T-helper 2 cell treated with Interferon-gamma antibody and Interleukin-4, amounts not matched to agents 100 ng/mL and 5 ng/mL, for 36 hours (primary cell): ENCODE results near the gene CES5A. TPM values are rescaled to one million over a fixed set of nuclear protein-coding genes. Genes with fewer than 3 reads are reported as not detected.
"Not testable (repeated sequence)": the region's sequence is repeated elsewhere in the genome, so short reads cannot be mapped to it uniquely, and the experiment has no call there.

Experiments used
- intact Hi-C: fragments of 100-400 bp; cut with micrococcal nuclease; formaldehyde crosslinking; loops from one replicate; pipeline ENCODE4 v1.15.1; 2023
- total RNA-seq: library from RNA; stranded (reverse); gene quantifications from 2 replicates; pipeline ENCODE4 v1.2.3, GENCODE V29; 2022

Gene CES5A, protein sequence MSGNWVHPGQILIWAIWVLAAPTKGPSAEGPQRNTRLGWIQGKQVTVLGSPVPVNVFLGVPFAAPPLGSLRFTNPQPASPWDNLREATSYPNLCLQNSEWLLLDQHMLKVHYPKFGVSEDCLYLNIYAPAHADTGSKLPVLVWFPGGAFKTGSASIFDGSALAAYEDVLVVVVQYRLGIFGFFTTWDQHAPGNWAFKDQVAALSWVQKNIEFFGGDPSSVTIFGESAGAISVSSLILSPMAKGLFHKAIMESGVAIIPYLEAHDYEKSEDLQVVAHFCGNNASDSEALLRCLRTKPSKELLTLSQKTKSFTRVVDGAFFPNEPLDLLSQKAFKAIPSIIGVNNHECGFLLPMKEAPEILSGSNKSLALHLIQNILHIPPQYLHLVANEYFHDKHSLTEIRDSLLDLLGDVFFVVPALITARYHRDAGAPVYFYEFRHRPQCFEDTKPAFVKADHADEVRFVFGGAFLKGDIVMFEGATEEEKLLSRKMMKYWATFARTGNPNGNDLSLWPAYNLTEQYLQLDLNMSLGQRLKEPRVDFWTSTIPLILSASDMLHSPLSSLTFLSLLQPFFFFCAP
- total RNA-seq, result not detected in 2 replicates

DNA sequence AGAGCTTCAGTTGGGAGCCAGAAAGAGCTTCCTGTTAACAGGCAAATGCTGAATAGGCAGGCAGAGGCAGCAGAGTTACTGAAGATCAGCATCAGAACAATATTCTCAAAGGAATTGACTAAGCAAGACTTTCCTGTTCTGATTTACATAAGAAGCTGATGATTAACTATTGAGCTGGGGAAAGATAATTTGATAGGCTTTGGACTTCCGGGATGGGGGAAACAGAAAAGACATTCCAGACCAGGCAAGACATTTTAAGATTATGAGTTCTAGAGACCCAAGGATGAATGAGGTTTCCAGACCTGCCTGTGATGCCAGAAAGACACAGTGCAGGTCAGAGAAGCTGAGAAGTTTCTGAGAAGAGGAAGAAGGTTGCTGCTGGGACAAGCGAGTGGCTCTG is at the start of gene CES5A:
TSS of gene CES5A (minus strand) at position 101 of the 400 bp plus-strand sequence. CDS start 152 bp downstream, outside the sequence.
- intact Hi-C loops, result no loop called here

DNA sequence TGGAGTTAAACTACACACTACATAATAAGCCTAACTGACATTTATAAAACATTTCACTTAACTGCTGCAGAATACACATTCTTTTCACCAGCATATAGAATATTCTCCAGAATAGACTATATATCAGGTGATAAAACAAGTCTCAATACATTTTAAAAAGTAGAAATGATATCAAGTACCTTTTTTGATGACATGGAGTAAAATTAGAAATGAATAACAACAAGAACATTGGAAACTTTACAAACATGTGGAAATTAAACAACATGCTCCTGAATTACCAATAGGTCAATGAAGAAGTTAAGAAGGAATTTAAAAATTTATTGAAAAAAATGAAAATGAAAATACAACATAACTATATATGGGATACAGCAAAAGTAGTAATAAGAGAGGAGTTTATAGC is 47.5 kb upstream of the CES5A start:
- intact Hi-C loops, result no loop called here

DNA sequence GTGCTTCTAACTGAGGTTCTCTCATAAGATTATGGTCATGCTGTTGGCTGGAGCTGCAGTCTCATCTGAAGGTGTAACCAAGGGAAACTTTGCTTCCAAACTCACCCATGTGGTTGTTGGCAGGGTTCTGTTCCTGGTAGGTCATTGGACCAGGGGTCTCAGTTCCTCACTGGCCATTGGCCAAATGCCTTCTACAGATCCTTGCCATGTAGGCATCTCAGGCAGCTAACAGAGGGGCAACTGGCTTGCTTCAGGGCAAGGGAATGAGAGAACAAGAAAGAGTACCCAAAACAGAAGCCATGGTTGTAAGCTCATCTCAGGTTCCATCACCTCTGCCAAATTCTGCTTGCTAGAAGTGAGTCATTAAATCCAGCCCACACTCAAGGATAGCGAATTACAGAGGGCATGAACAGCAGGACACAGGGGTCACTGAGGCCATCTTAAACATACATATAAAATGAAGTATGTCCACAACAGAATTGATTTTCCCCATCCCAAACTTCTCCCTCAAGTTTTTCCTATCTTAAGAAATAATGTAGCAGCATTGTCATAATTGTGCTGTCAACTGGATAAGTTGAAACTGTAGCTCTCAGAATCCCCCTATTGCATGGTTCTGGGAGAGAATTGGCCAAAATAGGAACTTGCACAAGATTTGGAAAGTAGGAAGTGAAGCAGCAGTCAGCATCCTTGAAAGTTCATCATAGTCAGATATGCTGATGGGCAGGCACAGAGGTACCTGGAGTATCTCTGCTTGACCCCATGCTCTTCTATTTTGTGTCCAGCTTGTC is 42.4 kb upstream of the CES5A start:
- intact Hi-C loops, result no loop called here

DNA sequence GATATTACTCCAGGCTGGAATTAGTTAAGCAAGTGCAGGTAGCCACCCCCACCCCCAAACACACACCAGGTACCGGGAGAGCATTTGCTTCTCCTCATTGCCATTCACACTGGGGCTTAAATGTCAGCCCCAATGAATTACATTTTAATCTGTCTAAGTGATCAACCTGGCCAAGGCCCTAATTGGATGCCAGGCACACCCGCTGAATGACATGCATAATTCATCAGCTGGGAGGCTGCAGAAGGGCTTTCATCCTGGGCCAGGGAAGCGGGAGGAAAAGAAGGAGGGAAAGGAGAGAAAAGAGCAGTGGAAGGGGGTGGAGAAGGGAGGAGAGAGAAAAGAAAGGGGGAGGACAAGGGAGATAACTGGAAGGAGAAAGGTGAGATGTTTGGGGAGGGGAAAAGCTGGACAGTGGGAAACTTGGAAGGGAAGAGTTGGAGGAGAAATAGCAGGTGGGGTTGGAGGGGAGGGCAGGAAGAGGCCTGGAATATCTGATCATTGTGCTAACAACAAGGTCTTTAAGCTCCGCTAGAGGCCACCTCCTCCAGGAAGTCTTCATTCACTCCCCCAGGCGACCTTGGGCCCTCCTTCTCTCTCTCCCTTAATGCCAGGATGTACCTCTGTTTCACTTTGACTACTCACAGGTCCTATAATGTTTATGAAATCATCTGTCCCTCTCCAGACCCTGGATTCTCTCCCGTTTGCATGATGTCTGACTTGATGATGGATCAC is 40.1 kb upstream of the CES5A start:
- intact Hi-C loops, result no loop called here

DNA sequence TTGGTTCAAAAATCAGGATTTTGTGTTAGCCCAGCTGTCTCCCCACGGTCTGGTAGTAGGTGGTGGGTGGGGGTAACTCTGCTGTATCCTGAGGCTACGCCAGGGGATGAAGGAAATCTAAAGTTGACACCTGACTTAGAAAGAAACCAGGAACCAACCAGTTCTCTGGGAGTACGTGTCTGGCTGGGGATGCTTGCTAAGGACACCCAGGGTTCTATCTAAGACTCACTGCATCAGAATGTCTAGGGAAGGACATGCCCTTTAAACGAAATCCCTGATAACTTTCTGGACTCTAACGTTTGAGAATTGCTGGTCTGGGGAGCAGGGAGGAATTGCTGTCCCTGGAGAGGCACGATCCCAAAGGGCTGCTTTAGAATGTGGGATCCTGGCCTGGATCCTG is 39.2 kb upstream of the CES5A start:
- intact Hi-C loops, result no loop called here

DNA sequence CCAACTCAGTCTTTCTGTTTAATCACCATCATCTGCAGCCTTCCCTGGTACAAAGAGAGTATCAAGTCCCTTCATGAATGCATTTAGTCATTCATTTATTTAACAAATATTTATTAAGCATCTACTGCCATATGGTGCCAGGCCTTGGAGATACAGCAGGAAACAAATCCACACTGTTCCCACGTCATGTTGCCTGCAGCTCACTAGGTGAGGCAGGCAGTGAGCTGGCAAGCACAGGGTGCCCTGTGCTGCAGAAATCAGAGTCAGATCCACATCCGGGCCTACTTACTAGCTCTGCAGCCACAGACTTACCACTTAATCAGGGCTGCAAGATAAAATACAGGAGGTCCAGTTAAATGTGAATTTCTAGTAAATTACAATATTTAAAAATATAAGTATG is 38.5 kb upstream of the CES5A start:
- intact Hi-C loops, result no loop called here

DNA sequence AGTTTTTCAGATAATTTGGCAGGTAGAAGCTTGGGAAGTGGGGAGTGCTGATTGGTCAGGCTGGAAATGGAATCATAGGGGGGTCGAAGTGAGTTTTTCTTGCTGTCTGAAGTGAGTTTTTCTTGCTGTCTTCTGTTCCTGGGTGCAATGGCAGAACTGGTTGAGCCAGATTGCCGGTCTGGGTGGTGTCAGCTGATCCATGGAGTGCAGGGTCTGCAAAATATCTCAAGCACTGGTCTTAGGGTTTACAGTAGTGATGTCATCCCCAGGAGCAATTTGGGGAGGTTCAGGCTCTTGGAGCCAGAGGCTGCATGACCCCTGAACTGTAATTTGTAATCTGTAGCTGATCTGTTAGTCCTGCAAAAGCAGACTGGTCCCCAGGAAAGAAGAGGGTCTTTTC is 37.9 kb upstream of the CES5A start:
- intact Hi-C loops, result not testable (repeated sequence)

DNA sequence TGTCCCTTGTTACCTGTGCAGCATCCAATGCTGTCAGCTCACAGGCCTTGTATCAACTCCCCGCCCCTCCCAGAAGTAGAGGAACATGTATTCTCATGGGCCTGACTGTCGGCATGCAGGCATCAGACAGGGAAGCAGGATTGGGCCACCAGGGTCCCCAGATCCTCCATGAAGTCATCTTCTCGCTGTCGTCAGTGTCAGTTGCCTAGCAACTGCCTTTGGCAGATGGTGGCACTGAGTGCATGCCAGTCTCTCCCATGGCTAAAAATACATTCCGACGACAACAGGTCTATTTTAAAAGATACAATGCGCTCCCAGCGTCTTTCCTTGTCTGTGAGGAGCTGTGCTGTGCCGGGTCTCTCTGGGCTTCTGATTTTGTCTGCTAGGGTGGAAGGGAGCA is 36.8 kb upstream of the CES5A start:
- intact Hi-C loops, result no loop called here

DNA sequence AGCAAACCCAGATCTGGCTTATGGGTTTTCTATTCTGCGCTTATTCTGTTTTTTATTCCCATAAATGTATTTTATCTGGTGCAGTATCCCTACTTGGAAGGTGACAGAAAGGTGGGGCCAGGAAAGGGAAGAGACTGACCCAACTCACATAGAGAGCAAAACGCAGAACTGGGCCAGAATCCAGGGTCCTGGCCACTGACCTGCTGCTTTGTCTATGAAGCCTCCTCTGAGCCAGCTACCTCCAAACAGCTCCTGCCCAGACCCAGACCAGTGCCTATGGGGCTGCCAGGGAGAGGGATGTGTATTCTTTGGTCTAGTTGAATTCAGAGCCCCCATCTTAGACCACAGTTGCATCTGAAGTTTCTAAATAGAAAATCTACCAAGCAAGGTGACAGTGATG is 36.4 kb upstream of the CES5A start:
- intact Hi-C loops, result no loop called here

DNA sequence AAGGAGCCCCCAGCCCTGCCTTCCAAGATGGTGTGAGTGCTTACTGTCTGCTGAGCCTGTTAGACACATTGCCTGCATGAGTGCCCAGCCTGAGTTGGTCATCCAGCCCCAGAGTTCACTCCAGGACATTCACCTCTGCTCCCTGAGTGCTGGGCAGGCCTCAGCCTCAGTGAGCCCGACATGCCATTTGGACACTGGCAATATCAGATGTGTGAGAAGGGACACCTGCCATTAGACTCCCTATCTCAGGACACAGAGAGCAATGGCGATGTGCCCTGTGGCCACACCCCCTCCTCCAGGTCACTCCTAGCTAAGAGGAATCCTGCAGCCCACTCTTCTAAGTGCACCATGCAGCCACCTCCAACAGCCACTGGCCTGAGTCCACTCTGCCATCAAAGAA is 34.7 kb upstream of the CES5A start:
- intact Hi-C loops, result no loop called here

DNA sequence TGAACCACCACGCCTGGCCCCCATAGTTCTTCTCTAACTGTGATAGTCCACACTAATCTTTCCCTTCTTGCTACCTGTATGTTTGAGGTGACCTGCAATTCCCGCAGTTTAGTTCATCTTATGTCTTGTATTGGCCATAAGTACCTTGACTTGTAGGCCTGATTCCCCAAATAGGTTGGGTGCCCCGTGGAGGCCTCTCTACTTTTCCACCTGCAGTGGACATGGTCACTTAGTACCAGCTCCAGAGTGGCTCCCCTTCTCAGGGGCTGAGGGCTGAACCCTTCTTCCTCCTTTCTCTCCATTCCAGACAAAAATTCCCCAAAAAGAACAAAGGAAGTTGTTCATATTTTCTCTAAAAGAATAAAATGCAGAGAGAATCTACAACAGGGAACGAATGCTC is 33.5 kb upstream of the CES5A start:
- intact Hi-C loops, result no loop called here

DNA sequence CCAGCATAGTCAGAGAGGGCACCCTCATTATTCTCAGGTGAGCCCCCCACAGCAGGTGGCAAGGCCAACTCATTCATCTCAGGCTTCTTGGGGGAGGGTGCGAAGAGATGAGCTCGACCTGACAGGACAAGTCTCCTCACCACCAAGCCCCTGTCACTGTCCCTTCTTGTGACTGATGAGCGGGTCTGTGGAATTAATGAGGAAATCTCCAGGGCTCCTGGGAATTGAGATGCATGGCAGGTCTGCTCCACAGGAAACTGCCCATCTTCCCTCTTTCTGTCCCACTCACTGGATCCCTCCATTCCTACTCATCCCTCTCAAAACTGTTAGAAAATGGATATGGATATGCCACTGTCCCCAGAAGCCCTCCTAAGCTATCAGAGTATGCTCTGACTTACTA is 32.5 kb upstream of the CES5A start:
- intact Hi-C loops, result no loop called here

DNA sequence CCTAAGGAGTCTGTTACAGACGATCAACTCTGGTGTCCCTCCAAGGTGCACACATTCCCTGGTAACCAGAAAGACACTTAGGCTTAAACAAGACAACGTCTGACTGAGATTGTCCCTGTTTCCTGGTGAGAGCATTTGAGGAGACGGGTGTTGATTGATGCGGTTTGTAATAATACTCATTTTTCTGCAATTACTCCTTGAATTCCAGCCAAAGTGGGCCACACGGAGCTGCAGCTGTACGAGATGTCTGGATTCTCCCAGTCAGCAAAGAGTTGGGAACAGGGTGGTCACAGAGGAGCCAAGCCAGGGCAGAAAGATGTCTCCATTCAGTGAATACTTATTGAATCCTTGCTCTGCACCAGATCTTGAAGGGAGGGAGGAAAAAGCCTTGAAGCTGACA is 30.9 kb upstream of the CES5A start:
- intact Hi-C loops, result no loop called here

DNA sequence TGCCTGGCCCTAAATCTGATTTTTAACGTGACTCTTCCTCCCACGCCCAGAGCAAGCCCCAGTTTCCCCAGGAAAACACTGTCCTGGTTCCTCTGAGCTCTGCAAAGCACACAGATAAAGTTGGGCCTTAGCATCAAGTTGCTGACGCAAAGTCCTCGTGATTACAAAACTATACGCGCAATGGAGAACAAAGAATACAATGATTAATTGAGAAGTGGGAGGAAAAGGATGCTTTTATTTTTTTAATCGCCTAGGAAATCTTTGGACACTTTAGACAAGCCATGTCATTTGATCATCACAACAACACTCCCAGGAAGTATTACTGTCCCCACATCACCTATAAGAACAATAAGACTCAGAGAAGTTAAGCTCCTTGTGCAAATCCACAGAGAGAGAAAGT is 30.5 kb upstream of the CES5A start:
- intact Hi-C loops, result no loop called here

DNA sequence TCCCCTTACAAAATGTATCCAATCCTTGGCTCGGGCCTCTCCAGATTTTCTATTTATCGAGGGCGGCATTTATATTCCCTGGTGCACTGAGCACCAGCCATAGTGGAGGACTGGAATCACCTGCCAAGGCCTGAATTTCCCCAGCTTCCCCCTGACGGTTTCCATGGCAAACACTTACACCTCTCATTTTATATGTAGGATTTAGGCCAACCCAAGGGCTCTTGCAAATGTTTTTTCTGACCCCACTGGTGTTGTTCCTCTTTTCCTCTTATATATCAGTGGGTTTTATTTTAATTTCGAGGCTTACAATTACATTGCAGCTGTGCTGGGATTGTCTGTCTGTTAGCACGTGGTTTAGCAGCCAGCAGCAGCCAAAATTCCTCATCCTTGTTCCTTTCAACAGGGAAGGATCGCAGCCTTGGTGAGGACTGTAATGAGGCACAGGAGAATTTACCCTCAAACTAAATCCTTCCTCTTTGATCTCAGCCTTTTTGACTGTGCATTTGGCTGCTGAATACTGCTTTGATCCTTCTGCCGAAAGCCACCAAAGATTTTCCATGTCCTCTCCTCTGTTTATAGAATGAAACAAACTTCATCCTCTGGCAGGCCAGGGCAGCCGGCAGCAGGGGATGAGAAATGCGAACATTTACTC is 26.5 kb upstream of the CES5A start:
- intact Hi-C loops, result no loop called here

DNA sequence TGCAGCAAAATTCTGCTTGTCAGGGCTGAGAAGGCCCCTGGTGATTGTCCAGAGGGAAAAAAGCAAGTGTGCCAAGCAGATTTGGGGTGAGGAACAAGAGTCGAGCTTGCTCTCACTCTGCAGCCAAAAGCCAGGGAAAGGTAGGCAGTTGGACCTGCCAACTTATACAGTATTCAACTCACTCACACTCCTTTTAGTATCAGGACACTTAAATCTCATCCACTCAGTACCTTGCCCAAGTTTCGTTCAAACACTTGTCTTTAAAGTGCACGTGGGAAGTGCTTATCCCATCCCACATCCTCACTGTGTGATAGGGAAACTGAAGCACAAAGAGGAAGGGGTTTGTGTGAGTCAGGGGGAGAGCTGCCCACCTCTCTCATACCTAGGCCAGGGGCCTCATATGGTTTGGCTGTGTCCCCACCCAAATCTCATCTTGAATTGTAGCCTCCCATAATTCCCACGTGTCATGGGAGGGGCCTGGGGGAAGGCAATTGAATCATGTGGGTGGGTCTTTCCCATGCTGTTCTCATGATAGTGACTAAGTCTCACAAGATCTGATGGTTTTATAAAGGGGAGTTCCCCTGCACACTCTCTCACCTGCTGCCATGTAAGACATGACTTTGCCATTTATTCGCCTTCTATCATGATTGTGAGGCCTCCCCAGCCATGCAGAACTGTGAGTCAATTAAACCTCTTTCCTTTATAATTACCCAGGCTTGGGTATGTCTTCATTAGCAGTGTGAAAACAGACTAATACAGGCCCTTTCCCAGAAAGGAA is 25.6 kb upstream of the CES5A start:
- intact Hi-C loops, result no loop called here

DNA sequence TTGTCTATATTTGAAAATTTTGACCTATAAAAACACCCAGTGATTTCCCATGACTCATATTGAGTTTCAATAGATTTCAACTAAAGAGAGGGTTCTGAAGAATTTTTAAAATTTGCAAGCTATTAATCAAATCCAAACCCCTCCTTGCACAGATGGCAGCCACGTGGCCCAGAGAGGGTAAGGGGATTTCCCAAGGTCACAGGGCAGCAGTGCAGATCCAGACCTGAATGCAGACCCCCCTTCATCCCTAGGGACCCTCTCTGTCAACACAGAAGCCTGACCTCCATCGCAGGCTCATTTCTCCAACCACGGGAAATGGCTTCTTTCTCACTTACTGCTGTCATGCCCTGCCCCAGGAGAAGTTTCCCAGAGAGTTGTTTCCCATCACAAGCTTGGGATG is 24.7 kb upstream of the CES5A start:
- intact Hi-C loops, result no loop called here

DNA sequence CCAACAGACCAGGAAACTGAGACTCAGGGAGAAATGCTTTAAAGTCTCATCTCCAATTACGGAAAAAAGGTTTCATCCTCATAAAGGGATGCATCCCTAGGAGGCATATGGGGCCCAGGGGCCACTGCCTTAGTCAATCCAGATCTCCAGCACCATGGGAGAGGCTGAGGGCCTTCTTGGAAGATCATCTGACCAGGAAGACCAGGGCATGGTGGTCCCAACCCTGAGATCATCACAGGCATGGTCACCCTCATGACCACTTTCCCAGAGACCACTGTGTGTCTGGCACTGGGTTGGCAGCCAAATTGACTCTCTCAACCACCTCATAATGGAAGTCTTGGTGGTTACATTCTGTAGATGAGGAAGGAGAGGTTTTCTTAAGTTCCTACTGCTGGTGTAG is 23.4 kb upstream of the CES5A start:
- intact Hi-C loops, result no loop called here

DNA sequence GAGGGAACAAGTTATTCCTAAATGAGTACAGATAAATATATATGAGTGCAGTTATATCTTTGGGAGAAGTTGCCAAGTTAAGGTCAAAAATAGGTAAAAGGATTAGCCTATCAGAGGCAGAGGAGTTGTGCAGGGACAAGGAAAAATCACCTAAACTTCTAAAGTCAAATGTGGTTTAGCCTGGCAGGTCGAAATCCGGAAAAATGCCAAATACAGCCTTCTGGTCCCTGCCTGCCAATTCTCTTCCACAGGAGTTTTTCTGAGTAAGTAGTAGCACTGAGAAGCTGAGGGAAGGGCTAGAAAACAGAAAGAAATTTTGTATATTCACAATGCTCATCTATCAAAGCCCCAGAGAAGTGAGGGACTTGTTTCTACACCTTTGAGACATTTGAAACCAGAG is 17.6 kb upstream of the CES5A start:
- intact Hi-C loops, result no loop called here

DNA sequence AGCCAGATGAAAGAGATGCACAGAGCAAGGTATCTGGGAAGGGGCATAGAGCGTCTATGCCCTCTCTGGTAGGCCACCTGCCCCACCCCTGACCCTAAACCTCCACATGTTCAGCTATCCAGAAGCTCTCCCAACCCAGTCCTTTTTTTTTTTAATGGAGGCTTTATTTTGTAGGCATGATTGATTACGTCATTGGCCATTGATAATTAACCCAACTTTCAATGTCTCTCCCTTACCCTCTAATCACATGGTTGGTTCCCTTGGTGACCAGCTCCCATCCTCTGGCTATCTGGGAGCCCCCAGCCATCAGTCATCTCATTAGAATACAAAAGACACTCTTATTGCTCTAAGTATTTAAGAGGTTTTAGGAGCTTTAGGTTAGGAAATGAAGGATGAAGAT is 14.3 kb upstream of the CES5A start:
- intact Hi-C loops, result no loop called here
